HG03342 (cell line): ENCODE results near the gene ORAI2.
"Not testable (repeated sequence)": the region's sequence is repeated elsewhere in the genome, so short reads cannot be mapped to it uniquely, and the experiment has no call there.

Experiments used
- ATAC-seq: cut with Tn5 transposase; IDR thresholded peaks from one replicate; pipeline ENCODE4 v1.9.1; 2021; ENCODE audit warnings: mild to moderate bottlenecking, moderate library complexity; ENCODE audit not compliant: unreplicated experiment

Gene ORAI2

DNA sequence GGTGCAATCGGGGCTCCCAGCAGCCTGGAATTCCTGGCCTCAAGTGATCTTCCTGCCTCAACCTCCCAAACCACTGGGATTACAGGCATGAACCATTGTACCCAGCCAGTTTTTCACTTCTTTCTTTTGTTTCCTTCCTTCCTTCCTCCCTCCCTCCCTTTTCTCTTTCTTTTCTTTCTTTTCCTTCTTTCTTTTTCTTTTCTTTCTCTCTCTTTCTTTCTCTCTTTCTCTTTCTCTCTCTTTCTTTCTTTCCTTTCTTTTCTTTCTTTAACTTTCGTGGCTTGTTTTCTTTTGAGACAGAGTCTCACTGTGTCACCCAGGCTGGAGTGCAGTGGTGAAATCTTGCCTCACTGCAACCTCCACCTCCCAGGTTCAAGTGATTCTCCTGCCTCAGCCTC lies 12.3 kb downstream of the ORAI2 start:
- no peak for ATAC-seq

GRCh38 chr7:102446387-102447156 lies 13.2 kb downstream of the ORAI2 start:
- ATAC-seq, result no peak

DNA sequence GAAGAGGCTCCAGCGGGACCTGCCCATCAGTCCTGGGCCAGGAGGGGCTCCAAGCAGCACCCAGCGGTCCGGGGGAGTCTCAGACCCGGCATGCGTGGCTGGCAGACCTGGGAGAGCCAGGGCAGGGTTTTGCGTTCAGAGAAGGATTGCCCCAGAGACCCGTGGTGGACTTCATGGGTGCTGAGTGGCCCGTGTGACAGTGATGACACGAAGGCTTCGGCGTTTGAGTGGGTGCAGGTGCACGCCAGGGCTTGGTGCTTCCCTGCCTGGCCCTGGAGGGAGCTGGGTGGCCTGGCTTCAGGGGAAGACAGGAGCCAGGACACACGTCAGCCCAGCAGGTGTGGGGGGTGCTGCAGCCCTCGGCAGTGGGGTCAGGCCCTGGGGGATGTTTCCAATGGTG lies 13.9 kb downstream of the ORAI2 start:
- no peak for ATAC-seq

DNA sequence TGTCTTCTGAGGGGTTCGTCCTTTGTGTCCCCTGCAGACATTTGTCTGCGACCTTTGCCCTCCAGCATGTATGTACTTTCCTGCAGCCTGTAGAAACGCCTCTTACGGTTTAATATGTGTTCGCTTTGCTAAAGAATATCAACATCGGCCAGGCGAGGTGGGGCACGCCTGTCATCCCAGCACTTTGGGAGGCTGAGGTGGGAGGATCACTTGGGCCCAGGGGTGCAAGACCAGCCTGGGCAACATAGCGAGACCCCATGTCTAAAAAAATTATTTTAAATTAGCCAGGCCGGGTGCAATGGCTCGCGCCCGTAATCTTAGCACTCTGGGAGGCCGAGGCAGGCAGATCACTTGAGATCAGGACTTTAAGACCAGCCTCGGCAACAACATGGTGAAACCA lies 15.8 kb downstream of the ORAI2 start:
- ATAC-seq, result no peak

- ATAC-seq, result no peak
These were observed 16.9 kb downstream of the ORAI2 start for GRCh38 chr7:102450242-102450641.

GRCh38 chr7:102451371-102452054 lies 18.1 kb downstream of the ORAI2 start:
- no peak for ATAC-seq

DNA sequence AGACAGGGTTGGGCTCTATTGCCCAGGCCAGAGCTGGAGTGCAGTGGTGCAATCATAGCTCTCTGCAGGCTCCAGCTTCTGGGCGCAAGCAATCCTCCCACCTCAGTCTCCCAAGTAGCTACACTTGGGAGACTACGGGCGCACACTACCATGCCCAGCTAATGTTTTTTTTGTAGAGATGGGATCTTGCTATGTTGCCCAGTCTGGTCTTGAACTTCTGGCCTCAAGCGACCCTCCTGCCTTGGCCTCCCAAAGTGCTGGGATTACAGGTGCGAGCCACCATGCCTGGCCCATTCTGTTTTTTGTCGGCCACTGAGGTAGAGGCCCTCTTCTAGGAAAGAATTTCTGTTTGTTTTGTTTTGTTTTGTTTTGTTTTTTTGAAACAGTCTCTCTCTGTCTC lies 19.1 kb downstream of the ORAI2 start:
- no peak for ATAC-seq

DNA sequence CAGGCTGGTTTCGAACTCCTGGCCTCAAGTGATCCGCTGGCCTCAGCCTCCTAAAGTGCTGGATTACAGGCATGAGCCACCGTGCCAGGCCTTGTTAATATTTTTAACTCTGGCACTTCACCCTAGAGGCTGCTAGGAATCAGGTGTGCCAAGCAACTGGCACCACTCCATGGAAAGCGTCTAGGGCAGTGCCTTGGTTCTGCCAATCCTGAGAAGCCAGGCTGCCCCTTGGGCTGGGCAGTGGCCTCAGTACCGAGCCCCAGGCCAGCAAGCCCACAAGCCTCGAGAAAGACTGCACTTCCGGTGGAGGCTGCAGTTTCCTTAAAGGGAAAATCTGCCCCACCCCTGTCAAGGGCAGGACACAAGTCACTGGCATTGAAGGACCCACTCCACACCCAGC lies 19.9 kb downstream of the ORAI2 start:
- ATAC-seq, result no peak

DNA sequence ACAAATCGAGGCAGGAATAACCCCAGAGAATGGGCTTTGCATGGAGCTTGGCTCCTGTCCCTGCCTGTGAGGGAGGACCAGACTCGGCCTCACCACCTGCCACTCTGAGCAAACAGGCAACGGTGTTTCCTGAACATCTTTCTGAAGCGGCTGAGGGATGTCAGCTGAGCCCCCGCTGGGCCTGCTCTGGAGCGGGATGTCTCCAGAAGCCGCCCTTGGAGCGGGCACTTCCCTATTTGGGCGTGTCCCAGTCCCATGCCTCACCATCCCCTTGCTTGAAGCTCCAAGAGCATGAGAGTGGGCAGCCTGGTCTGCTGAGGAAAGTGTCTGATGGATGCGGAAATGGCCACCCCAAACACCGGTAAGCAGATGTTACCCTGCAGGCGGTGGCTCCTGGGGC lies 21.1 kb downstream of the ORAI2 start:
- no peak for ATAC-seq

- ATAC-seq, result not testable (repeated sequence)
These were observed 21.6 kb downstream of the ORAI2 start for GRCh38 chr7:102454932-102455331.

GRCh38 chr7:102455596-102455995 lies 22.2 kb downstream of the ORAI2 start:
- no peak for ATAC-seq

DNA sequence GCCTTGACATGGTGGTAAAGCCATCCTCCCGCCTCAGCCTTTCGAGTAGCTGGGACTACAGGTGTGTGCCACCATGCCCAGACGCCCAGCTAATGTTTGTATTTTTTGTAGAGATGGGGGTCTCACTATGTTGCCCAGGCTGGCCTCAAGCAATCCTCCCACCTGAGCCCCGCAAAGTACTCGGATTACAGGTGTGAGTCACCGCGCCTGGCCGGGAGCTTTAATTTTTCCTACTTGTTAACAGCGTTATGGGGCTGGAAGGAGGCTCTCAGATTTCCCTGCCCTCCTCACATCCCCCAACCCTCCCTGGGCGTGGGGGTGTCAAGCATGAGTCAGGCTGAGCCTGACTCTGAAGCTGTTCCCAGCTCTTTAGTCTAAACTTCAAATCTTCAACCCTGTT lies 23.0 kb downstream of the ORAI2 start:
- no peak for ATAC-seq

DNA sequence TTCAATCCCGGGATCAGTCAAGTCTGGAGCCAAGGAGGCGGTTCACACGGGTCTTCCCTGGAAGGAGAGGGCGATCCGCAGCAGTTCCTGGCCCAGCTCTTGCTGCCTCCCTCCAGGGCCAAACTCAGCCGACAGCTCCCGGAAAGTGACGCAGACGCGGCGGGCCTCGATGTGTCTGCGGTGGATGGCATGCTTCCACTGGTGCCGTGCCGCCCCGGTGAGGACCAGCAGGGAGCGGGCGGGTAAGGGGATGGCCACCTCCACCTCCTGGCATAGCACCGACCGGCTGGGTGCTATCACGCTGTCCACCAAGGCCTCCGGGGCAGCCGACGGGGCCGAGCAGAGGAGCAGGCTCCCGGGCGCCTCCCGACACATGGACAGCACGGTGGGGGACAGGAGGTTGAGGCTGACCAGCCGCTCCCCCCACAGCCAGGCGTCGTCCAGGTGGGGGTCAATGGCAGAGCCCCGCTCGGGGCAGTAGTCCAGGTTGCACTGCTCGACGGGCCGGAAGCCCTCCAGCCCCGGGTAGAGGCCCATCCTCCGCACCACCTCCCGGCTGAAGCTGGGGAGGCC lies 24.1 kb downstream of the ORAI2 start:
- ATAC-seq, result no peak

- ATAC-seq, result no peak
These were observed 26.0 kb downstream of the ORAI2 start for GRCh38 chr7:102459221-102459844.

DNA sequence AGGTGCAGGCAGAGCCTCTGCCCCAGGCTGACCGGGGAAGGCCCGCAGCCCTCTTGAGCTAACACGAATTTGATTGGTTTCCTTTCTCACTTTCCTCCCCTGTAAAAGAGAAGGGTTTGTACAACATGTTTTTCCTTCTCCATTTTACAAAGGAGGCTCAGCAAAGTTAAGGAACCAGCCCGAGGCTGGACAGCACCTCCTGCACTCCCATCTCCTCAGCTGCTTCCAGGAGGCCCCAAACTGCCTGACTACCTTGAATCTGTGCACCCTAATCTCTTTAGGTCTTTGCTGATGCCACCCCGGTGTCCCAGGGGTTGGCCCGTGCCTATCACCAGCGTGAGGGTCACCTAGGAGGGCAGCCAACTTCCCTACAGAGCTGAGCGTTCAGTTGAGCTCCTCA lies 27.1 kb downstream of the ORAI2 start:
- no peak for ATAC-seq

DNA sequence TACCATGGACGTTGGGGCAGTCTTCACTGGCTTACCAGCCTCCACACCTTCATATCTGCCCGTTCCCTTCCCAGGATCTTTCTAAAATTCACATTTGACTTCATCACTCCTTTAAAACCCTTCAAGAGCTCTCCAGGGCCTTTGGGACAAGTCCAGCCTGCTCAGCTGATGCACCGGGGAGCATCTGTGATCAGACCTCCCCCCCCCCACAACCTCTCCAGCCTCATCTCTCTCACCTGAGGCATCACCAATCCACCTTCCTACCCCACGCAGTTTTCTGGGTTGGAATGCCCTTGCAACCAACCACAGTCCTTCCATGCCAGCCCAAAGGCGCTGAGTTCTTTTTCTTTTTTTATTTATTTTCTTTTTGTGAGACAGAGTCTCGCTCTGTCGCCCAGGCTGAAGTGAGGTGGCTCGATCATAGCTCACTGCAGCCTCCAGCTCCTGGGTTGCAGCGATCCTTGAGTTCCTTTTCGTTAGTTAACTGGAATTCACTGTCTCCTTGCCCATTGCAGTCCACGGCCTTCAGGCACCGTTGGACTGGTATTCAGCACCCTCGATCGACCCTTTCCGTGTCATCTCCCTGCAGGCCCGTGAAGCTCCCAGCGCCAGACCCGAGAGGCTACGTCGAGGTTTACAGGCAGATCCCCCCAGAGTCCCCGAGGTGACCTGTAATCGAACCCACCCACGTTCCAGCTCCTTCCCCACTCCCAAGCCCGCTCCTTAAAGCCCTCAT lies 30.6 kb downstream of the ORAI2 start:
- no peak for ATAC-seq

GRCh38 chr7:102464577-102465280 lies 31.4 kb downstream of the ORAI2 start, which contains the start of the genes ALKBH4 and LRWD1:
Gene ALKBH4 (minus strand): TSS chr7:102464863. CDS start chr7:102464836, 27 bp downstream.
Gene LRWD1 (plus strand): TSS chr7:102464984. CDS start chr7:102465081, 97 bp downstream.
- peak; percentile 88 for ATAC-seq

DNA sequence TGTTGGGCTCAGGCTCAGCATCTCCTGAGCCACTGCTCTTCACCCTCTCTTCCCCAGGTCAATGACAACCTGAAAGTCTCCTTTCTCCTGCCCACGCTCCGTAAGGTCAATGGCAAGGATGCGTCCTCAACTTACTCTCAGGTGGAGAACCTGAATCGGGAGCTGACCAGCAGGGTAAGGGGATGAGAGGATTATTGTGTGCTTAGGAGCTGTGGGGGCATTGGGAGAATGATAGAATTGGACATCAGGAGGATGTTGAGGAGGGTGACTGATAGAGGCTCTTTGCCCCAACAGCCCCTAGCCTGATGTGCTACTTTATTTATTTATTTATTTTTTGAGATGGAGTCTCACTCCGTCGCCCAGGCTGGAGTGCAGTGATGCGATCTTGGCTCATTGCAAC lies 32.7 kb downstream of the ORAI2 start:
- no peak for ATAC-seq

DNA sequence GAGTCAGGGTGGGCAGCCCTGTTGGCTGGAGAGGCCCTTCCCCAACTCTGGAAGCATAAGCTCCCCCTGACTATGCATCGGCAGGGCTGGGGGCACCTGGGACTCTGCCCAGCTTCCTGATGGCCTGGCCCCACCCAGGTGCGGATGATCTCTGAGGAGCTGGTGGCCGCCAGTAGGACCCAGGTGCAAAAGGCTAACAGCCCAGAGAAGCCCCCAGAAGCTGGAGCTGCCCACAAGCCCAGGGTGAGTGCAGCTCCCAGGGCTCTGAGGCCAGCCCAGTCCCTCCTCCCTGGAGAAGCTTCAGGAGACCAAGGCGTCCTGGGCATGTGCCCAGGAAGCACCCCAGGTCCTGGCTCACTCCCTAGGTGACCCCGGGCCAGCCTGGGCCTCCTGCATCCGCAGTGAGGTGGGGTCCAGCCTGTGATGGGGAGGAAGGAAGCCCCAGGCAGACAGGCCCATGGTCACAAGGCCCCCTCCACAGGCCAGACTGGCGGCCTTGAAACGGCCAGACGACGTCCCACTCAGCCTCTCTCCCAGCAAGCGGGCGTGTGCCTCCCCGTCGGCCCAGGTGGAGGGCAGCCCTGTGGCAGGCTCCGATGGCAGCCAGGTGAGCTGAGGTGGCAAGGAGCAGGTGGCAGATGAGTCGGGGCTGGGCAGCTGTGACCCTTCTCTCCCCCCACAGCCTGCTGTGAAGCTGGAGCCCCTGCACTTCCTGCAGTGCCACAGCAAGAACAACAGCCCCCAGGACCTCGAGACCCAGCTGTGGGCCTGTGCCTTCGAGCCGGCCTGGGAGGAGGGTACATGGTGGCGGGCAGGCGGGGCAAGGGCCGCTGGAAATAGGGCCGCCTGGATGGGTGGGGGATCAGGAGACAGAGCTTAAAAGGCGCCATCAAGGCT lies 34.5 kb downstream of the ORAI2 start:
- no peak for ATAC-seq
